GM10266 (cell line): ENCODE results near the gene HNRNPUL1.

ENCODE experiments used
- DNase-seq: peaks from one replicate; pipeline ENCODE4 v3.0.0; 2012; ENCODE audit errors: extremely low spot score
- CTCF ChIP-seq: IDR thresholded peaks from 2 replicates; pipeline ENCODE4 v1.5.1; 2012; ENCODE audit warnings: mild to moderate bottlenecking, low read depth; ENCODE audit not compliant: control insufficient read depth, insufficient read depth; ENCODE audit errors: missing control alignments

The HNRNPUL1 gene

GRCh38 chr19:41324231-41324702 is 60.1 kb downstream of the HNRNPUL1 start:
- no peak for DNase-seq
- TF ChIP-seq CTCF, result no peak

- no peak for DNase-seq
- TF ChIP-seq CTCF, result no peak
These were observed 60.9 kb downstream of the HNRNPUL1 start for GRCh38 chr19:41324921-41325639.

- TF ChIP-seq CTCF, result no peak
- no peak for DNase-seq
These were observed 61.4 kb downstream of the HNRNPUL1 start for GRCh38 chr19:41325640-41325946.

- DNase-seq, result peak; percentile 85
- no peak for TF ChIP-seq CTCF
These were observed 62.0 kb downstream of the HNRNPUL1 start for GRCh38 chr19:41325947-41326706.

GRCh38 chr19:41327076-41327575 is 63.0 kb downstream of the HNRNPUL1 start:
- peak; percentile 49 for DNase-seq
- no peak for TF ChIP-seq CTCF

- no peak for TF ChIP-seq CTCF
- peak; percentile 90 for DNase-seq
These were observed 63.5 kb downstream of the HNRNPUL1 start for GRCh38 chr19:41327576-41328156.

GRCh38 chr19:41328157-41328841 is 64.1 kb downstream of the HNRNPUL1 start:
- peak; percentile 59 for DNase-seq
- TF ChIP-seq CTCF, result no peak
